Activated CD8-positive, alpha-beta memory T cell treated with anti-CD3 and anti-CD28 coated beads for 1 hour (primary cell): Measurements from ENCODE around the gene FBXL20.
"Not testable (repeated sequence)": the region's sequence is repeated elsewhere in the genome, so short reads cannot be mapped to it uniquely, and the experiment has no call there.

ENCODE experiments used
- DNase-seq, 2 donors: peaks; one replicate each; pipeline ENCODE4 v3.0.0-alpha.2; 2020; ENCODE audit warnings: low read depth in 1 of 2; ENCODE audit errors: extremely low read depth in 1 of 2

Gene FBXL20

GRCh38 chr17:39391448-39391847 lies 10.0 kb downstream of the FBXL20 start:
- DNase-seq, result no peak

DNA sequence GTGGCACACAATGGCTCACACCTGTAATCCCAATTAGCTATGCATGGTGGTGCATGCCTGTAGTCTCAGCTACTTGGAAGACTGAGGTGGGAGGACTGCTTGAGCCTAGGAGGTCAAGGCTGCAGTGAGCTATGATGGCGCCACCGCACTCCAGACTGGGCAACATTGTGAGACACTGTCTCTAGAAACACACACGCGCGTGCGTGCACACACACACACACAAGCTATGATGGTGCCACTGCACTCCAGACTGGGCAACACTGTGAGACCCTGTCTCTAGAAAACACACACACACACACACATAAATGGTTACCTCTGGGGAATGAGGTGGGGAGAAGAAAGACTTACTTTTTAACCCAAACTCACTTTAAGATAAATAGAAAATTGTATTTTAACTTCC lies 16.4 kb downstream of the FBXL20 start:
- no peak for DNase-seq

DNA sequence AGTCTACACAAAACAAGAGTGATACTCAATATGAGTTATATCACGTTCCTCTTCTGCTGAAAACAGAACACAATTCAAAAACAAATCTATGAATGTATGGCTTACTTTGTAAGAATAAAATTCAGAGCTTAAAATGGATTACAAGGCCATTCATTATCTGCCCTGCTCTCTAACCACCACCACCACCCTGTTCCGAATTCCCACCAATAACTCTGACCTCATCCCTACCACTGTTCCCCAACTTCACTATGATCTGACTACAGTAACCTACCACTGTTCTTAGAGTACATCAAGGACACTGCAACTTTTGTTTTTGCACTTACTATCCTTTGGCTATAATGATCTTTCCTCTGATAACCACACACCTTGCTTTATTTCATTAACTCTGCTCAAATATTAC lies 21.3 kb downstream of the FBXL20 start:
- DNase-seq, result no peak

- DNase-seq, result no peak
Measured at GRCh38 chr17:39376434-39376833, 25.0 kb downstream of the FBXL20 start.

DNA sequence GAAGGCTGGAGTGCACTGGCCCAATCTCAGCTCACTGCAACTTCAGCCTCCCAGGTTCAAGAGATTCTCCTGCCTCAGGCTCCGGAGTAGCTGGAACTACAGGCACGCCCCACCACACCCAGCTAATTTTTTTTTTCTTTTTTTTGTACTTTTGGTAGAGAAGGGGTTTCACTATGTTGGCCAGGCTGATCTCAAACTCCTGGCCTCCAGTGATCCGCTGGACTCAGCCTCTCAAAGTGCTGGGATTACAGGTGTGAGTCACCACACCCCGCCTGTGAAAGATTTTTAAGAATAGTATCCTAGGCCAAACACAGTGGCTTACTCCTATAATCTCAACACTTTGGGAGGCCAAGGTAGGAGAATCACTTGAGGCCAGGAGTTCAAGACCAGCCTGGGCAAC lies 33.6 kb downstream of the FBXL20 start:
- DNase-seq, result not testable (repeated sequence)

DNA sequence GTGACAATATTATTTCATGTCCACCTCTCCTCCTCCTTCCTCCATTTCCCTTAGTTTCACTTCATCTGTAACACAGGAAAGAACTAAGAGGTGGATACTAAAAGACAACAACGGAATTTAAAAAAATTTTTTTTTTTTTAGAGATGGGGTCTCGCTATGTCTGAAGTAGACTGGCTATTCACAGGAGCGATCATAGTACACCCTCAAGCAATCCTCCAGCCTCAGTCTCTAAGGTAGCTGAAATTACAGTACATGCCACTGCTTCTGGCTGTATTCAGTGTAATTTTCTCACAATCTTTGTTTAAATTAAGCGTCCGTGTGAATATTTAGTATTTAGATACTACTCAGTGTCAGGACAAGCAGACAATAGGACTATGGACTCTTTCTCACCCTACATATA lies 35.6 kb downstream of the FBXL20 start:
- DNase-seq, result no peak

DNA sequence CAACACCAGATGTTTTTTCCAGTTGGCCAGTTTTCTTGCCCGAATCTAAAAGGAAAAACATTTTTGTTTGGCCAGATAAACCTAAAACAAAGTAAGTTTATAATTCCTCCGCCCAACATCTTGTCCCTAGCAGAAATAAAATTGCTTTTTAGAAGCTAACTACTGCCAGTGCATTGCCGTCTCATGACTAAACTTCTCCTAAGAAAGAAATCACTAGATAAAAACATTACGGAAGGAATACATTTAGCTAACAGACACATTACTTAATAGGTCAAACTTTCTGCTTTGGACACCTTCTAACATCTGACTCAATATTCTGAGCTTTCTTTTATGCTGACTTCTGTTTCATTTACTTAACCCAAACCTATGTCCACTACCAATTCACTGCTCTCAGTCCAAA lies 36.2 kb downstream of the FBXL20 start:
- DNase-seq, result no peak

GRCh38 chr17:39364236-39365025 lies 37.0 kb downstream of the FBXL20 start:
- DNase-seq, result no peak

DNA sequence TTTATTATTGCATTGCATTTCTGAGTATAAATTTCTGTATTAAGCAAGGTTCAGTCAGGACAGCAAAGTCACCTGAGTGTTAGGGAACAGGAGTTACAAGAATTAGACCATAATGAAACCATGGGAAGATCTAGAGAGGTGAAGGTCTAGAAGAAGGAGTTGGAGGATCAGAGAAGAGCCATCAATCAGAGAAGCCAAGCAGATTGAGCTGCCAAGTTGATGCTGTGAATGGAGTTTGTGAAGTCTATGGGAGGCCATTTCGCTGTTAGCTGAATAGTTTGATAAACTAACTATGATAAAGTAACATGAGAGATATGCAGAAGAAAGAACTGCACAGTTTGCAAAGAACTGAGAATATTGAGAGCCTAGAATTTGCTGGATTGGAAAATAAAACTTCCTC lies 40.4 kb downstream of the FBXL20 start:
- no peak for DNase-seq

DNA sequence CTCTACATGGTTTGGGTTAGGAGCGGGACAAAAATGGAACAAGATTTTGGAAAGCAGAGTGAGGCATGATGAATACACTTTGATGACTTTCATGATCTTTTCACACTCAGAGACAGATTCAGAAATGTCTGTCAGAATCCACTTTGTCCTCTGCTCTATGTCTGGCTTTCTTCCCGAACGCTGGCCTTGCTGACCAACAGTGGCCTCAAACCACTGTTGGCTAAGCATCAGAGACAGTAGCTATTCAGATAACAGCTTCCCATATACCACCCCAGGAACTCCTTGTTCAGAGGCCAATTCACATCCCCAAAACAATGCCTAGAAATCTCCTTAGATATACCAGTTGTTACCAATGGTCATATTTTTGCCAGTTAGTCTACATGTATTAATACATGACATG lies 40.9 kb downstream of the FBXL20 start:
- DNase-seq, result no peak

DNA sequence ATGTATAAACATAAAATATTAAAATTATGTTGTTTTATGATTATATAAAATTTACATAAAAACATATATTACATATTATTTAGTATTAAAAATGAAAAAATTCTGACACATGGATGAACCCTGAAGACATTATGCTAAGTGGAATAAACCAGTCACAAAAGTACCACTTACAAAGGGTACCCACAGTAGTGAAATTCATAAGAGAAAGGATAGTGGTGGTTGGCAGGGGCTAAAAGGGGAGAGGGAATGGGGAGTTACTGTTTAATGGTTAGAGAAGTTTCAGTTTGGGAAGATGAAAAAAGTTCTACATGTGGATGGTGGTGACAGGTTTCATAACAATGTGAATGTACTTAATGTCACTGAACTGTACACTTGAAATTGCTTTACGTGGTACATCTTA lies 41.4 kb downstream of the FBXL20 start:
- no peak for DNase-seq

GRCh38 chr17:39357986-39358385 lies 43.4 kb downstream of the FBXL20 start:
- no peak for DNase-seq

GRCh38 chr17:39357488-39357887 lies 43.9 kb downstream of the FBXL20 start:
- DNase-seq, result no peak

- no peak for DNase-seq
Measured at GRCh38 chr17:39352986-39353385, 48.4 kb downstream of the FBXL20 start.

- no peak for DNase-seq
Measured at GRCh38 chr17:39352511-39352910, 48.9 kb downstream of the FBXL20 start.

- DNase-seq, result no peak
Measured at GRCh38 chr17:39351508-39351907, 49.9 kb downstream of the FBXL20 start.

DNA sequence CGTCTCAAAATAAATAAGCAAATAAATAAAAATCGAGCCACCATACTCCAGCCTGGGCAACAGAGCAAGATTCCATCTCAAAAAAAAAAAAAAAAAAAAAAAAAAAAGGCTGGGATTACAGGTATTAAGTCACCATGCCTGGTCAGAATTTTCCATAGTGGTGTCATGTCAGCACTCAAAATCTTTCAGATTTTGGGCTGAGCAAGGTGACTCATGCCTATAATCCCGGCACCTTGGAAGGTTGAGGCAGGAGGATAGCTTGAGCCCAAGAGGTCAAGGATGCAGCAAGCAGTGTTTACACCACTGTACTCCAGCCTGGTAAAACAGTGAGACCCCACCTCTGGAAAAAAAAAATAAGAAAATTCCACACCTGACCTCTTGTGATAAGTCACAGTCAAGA lies 52.2 kb downstream of the FBXL20 start:
- DNase-seq, result no peak

GRCh38 chr17:39346863-39347262 lies 54.6 kb downstream of the FBXL20 start:
- not testable (repeated sequence) for DNase-seq

GRCh38 chr17:39341541-39341940 lies 59.9 kb downstream of the FBXL20 start:
- DNase-seq, result no peak

DNA sequence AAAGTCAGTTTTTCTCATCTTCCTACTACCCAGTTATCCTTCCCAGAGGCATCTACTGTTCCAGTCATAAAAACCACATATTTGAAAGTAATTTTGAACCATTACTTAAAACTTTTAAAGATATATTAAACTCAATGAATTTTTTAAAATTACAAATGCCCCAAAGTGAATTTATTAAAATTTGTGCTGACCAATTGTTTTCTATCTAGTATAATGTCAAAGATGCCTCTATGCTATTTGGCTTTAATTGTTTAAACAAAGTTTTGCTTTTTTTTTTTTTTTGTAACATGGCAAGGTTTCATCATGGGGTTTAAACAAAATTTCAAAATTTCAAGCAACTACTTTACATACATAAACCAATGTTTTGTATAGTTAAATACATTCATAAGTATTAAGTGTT lies 60.7 kb downstream of the FBXL20 start:
- DNase-seq, result no peak

DNA sequence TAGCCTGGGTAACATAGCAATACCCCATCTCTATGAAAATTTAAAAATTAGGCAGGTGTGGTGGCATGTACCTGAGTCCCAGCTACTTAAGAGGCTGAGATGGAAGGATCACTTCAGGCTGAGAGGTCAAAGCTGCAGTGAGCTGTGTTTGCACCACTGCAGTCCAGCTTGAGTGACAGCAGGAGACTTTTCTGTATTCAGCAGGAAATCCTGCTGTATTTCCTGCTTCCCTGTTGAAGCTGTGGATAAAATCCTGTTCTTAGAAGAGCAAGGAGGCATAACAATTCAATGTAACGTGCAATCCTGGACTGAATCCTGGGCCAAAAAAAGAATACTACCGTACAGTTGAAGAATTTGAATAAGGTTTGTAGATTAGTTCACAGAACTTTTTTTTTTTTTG lies 62.2 kb downstream of the FBXL20 start:
- DNase-seq, result no peak

- not testable (repeated sequence) for DNase-seq
Measured at GRCh38 chr17:39337649-39338048, 63.8 kb downstream of the FBXL20 start.

DNA sequence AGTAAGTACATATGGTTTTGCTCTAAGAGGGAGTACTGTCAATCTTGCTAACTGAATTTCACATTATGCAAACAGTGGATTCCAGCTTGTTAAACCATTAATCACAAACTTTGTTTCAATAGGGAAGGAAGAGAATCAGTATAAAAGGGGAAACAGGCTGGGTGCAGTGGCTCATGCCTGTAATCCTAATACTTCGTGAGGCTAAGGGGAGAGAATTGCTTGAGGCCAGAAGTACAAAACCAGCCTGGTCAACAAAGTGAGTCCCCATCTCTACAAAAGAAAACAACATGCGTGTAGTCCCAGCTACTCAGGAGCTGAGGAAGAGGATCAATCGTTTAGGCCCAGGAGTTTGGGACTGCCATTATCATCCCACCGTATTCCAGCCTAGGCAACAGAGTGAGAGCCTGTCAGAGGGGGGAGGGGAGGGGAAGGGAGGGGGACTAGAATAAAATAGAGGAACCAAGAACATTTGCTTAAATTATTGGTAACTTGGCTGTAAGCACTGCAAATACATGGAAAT lies 65.7 kb downstream of the FBXL20 start:
- DNase-seq, result no peak
